Anterior cingulate cortex (tissue), 58 donors: ENCODE measurements around the gene HCRTR2.
A peak's percentile ranks its signal among the peaks of the same experiment; 100 is the strongest.
"Not testable (repeated sequence)": the region's sequence is repeated elsewhere in the genome, so short reads cannot be mapped to it uniquely, and the experiment has no call there.

ENCODE experiments used
- DNase-seq, 58 donors: peaks; one replicate each; lab custom pipeline; 2025; lab: John Stamatoyannopoulos, UW

HCRTR2 gene

DNA sequence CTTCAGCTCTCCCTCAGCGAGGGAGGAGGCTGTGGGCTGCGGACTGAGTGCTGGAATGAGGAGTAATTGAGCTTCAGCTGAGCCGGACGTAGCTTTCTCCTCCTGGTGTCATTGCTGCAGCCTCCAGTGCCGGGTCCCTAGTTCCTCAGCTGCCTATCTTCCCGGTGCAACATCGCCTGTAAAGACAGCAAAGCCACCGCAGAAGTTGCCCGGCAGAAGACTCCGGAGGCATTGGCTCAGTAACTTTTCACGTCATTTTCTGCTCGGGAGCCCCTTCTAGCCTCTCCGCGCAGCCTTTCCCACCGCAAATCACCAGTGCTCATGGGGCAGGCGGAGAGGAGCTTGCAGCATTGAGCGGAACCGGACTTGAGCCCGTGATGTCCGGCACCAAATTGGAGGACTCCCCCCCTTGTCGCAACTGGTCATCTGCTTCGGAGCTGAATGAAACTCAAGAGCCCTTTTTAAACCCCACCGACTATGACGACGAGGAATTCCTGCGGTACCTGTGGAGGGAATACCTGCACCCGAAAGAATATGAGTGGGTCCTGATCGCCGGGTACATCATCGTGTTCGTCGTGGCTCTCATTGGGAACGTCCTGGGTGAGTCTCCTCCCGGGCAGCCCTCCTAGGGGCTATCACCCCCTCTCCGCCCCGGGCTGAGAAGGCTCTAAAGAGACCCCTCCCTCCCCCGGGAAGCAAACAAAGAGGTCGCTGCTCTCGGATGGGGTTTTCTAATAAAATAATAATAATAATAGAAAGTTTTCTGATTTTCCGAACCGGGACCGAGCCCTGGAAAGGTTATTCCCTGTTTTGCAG, at the start of gene HCRTR2:
HCRTR2 (plus strand) TSS at position 305 of the 816 bp plus-strand sequence; CDS start at position 378, 73 bp downstream.
- peak in 5 of 58 donors; percentile 2 to 11 (median 5) for DNase-seq

GRCh38 chr6:55130806-55131324, 43.5 kb upstream of the HCRTR2 start:
- DNase-seq: no peak

- no peak for DNase-seq
Observed at GRCh38 chr6:55131616-55132015, 42.7 kb upstream of the HCRTR2 start.

GRCh38 chr6:55136916-55137315, 37.4 kb upstream of the HCRTR2 start:
- DNase-seq: no peak

- no peak for DNase-seq
Observed at GRCh38 chr6:55137929-55138693, 36.2 kb upstream of the HCRTR2 start.

- DNase-seq: no peak
Observed at GRCh38 chr6:55141611-55142010, 32.7 kb upstream of the HCRTR2 start.

- no peak for DNase-seq
Observed at GRCh38 chr6:55142610-55143009, 31.7 kb upstream of the HCRTR2 start.

- no peak for DNase-seq
Observed at GRCh38 chr6:55153284-55153683, 21.0 kb upstream of the HCRTR2 start.

GRCh38 chr6:55158784-55159183, 15.5 kb upstream of the HCRTR2 start:
- DNase-seq: not testable (repeated sequence)

DNA sequence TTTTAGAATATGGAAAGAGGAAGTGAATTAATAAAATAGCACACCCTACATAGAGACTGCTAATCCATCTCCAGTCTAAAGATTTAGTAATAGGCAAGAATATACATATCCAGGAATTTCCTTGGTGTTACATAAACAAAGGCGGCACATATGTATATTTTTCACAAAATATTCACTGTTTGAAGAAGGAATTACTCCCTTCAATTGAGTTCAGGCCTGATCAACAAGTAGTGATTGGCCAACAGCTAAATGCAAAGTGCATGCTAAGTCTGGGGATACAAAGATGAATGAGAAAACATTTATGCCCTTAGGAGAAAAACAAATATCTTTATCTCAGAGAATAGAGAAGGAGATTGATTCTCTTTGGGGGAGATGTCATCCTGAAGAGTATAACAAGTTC, 6.5 kb upstream of the HCRTR2 start:
- DNase-seq: no peak

DNA sequence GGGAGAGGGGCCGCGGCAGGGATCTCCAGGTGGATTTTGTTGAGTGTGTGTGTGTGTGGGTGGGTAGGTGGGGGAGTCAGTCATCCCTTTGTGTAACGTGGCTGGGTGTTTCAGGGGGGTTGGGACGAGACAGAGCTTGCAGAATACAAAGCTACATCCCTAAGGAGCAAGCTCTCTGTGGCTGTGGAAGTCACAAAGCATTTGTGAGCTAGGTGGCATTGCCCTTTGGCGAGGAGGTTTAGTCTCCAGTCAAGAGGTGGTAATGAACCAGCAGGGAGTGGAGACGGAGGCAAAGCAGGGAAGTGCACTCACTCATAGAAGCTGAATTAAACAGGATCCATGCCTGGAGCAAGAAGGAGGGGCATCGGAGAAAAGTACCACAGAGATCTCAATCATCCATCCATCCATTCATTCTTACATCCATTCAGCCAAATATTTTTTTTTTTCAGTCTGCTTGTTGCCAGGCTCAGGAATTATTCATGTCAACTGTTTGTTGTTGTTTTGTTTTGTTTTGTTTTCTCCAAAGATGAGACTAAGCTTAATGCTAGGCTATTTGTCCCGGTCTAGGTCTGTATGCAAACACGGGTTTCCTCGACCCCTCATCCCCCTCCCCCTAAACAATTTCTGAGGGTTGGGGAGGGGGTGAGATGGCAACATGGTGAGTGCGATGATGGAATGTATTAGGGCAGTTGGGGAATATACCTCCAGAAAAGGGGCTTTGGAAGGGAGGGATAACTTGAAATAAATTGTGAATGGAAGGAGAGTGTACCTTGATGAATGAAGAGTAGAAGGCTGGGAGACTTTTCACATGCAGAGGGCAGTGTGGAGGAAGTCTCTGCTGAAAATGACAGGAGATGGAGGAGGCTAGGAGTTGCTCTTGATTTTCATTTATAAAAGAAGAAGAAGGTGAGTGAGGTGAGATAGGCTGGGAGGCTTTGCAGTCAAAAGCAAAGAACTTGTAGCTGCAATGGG, 1.0 kb downstream of the HCRTR2 start:
- peak in 1 of 58 donors; percentile 2 for DNase-seq

- no peak for DNase-seq
Observed at GRCh38 chr6:55176958-55177357, 2.6 kb downstream of the HCRTR2 start.

GRCh38 chr6:55180258-55180657, 5.9 kb downstream of the HCRTR2 start:
- no peak for DNase-seq

DNA sequence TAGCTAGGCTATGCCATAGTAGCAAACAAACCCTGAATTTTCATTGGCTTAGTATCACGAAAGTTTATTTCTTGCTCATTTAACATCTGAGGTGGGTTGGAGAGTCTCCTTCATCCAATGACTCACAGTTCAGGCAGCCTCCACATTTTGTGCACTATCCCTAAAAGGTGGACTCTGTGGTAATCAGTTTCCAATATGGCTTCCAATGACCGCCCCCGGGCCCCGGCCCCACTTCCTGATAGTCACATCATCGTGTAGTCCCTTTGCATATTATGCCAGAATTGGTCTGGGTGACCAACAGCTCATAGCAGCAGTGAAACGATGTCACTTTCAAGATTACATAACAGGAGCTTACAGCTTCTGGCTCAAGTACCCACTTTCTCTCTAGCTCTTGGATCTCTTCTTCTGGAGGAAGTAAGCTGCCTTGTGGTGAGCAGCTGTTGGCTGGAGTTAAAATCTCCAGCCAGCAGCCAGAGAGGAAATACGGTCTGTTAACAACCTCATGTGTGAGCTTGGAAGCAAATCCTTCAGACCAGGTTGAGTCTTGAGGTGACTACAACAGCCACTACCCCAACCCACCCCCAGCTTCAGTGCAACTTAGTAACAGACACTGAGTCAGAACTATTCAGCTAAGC, 7.8 kb downstream of the HCRTR2 start:
- no peak for DNase-seq

DNA sequence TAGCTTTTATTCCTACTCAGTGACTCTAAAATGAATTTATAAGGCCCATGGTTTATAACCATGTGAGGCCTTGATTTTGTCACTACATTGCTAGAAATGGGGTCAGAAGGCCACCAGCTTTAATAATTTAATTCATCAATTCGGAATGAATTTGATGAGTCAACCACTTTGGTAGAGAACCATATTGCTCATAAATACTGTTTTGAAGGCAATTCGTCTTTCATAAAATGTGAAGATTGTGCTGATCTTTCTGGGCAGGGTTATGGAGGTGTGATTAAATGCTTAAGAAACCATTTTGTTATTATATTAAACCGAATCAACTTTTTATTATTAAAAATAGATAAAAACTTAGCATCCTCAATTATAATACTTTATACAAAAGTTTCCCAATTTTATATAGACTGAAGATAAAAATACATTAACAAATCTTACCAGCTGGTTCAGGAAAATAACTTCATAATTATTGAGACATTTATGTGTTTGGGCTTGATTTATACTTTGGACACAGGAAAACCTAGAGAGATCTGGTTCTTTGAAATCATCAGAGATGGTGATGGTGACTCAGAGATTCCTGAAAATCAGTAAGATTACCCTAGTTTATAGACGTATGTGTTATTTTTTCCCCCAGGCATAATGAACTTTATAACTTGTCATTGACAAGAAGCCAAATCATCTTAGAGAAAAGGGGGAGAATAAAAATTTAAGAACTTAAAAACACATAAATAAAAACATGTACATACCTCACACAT, 10.6 kb downstream of the HCRTR2 start:
- DNase-seq: no peak

DNA sequence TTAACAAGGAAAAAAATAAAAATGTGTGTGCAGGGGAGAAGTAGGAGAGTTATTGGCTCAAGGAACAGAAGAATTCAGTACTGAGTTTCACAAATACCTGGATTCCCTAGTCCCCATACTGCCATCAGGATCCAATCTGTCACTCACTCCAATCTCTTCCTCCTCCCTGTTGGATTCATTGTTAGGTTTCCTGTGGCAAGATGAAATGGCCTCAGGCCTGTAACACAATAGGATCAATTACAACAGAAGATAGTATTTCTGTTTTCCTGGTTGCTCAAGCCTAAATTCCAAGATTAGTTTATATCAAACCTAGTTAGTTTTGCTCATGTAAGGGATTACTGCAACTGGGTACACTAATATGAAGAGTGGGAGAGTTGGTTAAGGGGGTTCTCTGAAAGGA, 24.4 kb downstream of the HCRTR2 start:
- no peak for DNase-seq

DNA sequence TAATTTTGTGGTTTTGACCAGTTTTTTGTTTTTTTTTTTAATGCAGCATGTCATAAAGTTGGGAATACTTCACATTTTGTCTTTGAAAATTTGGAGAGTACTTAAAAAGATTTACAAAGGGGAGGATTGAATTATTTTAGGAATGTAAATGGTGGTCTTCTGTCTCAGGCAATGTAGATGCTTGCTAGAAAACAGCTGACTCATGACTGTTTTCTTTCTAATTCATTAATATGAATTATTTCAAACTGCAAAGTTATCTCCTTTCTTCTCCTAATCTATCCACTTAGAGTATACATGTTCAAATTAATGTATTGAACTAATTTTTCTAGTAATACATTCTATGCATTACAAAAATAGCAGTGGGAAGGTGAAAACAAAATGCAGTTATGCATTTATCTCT, 24.9 kb downstream of the HCRTR2 start:
- no peak for DNase-seq

GRCh38 chr6:55208478-55209458, 34.5 kb downstream of the HCRTR2 start:
- DNase-seq: no peak
